ENCODE measurements around the gene LARGE1. TPM values are rescaled to one million over a fixed set of nuclear protein-coding genes. Genes with fewer than 3 reads are reported as not detected.
"Not testable (repeated sequence)": the region's sequence is repeated elsewhere in the genome, so short reads cannot be mapped to it uniquely, and the experiment has no call there.

Gene LARGE1
- total and polyA plus RNA-seq, 2 of the 8 experiments (the other 6 are each of a cell fraction or from before 2014, with no cell fraction given): 43.7 to 83.0 TPM

DNA sequence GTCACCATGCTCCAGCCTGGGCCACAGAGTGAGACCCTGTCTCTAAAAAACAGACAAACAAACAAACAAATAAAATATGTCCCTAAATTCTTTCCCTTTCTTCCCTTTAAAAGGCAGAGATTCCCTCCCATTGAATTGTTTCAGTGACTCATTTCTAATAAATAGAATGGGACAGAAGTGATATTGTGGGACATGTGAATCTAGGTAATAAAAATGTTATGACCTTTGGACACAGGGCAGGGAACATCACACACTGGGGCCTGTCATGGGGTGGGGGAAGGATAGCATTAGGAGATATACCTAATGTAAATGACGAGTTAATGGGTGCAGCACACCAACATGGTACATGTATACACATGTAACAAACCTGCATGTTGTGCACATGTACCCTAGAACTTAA lies 459.0 kb downstream of the LARGE1 start:
- H2BK12ac ChIP-seq (ENCODE audit: low read depth, low read length); H2BK5ac ChIP-seq (ENCODE audit: low read depth, low read length); H3K4ac ChIP-seq (replicated peaks; ENCODE audit: insufficient read length, low read depth, low read length); DNase-seq (ENCODE audit: low read depth in 1 of 2, low spot score in 2 of 2); H3K56ac ChIP-seq (replicated peaks; ENCODE audit: insufficient read length, low read depth, low read length); H2AFZ ChIP-seq (ENCODE audit: low read length); H3K79me2 ChIP-seq (ENCODE audit: control insufficient read depth in 1 of 2, insufficient read depth in 2 of 2, low read length in 2 of 2); H3K23me2 ChIP-seq (ENCODE audit: low read depth, low read length); H4K5ac ChIP-seq (ENCODE audit: insufficient read length, low read depth, low read length); H2BK120ac ChIP-seq (replicated peaks; ENCODE audit: low read depth, low read length); H2AK5ac ChIP-seq (ENCODE audit: low read depth, low read length); H3K9me3 ChIP-seq (ENCODE audit: insufficient read depth in 2 of 2, low read depth in 1 of 2, low read length in 1 of 2); H3K9ac ChIP-seq (replicated peaks in 1 of 4; ENCODE audit: extremely low read depth in 1 of 4, low read depth in 3 of 4, low read length in 3 of 4); H3K23ac ChIP-seq (ENCODE audit: insufficient read length); H2BK15ac ChIP-seq (ENCODE audit: low read length); CTCF ChIA-PET (ENCODE audit: partially characterized antibody); H4K8ac ChIP-seq (ENCODE audit: extremely low read depth, insufficient read depth, low read length); H3K36me3 ChIP-seq (ENCODE audit: control insufficient read depth in 2 of 4, insufficient read depth in 4 of 4, low read length in 3 of 4); H3K4me1 ChIP-seq (replicated peaks in 1 of 4; ENCODE audit: control insufficient read depth in 3 of 4, insufficient read depth in 4 of 4, low read length in 3 of 4); H3K18ac ChIP-seq (ENCODE audit: extremely low read depth, low read length); H3K27ac ChIP-seq (ENCODE audit: low read depth, low read length); POLR2A ChIA-PET (ENCODE audit: partially characterized antibody); H3K4me2 ChIP-seq (ENCODE audit: insufficient read depth in 1 of 2, low read depth in 2 of 2, low read length in 2 of 2); H3K27me3 ChIP-seq (replicated peaks in 1 of 4; ENCODE audit: control insufficient read depth in 3 of 4, extremely low read depth in 1 of 4, insufficient read depth in 3 of 4, low read length in 3 of 4); H4K91ac ChIP-seq (replicated peaks; ENCODE audit: insufficient read length, low read length); FAIRE-seq; H3K14ac ChIP-seq (ENCODE audit: insufficient read length); H3K79me1 ChIP-seq (ENCODE audit: low read depth, low read length); H3K4me3 ChIP-seq (ENCODE audit: extremely low read depth in 1 of 4, insufficient read depth in 2 of 4, low read depth in 3 of 4, low read length in 4 of 4); H2BK20ac ChIP-seq (ENCODE audit: low read length); H4K20me1 ChIP-seq (replicated peaks in 1 of 2; ENCODE audit: control insufficient read depth in 1 of 2, insufficient read depth in 2 of 2, low read length in 2 of 2): not testable (repeated sequence)
- WGBS, 2 experiments (ENCODE audit: extremely low coverage in 1 of 2, insufficient coverage in 1 of 2, insufficient read length in 1 of 2, insufficient replicate concordance in 2 of 2, low coverage in 1 of 2, low lambda C conversion rate in 2 of 2, missing lambda C conversion rate in 1 of 2): 83% methylated on average over 1 of the region's 1 CpG; no CpG with 5 or more reads in 1 of the 2 experiments
